Right kidney (tissue), 1 donor: ENCODE results near the gene PSTPIP1.

ENCODE experiments used
- DNase-seq: peaks from one replicate; pipeline ENCODE4 v3.0.0-alpha.2; 2016

Gene PSTPIP1

GRCh38 chr15:77030048-77030927 is 35.4 kb downstream of the PSTPIP1 start:
- no peak for DNase-seq

- DNase-seq: no peak
These were observed 36.0 kb downstream of the PSTPIP1 start for GRCh38 chr15:77030928-77031375.

- DNase-seq: no peak
These were observed 36.6 kb downstream of the PSTPIP1 start for GRCh38 chr15:77031376-77032050.

- DNase-seq: no peak
These were observed 37.2 kb downstream of the PSTPIP1 start for GRCh38 chr15:77032052-77032646.

GRCh38 chr15:77032647-77033416 is 37.9 kb downstream of the PSTPIP1 start:
- DNase-seq: no peak

- DNase-seq: no peak
These were observed 38.4 kb downstream of the PSTPIP1 start for GRCh38 chr15:77033417-77033728.

- no peak for DNase-seq
These were observed 39.1 kb downstream of the PSTPIP1 start for GRCh38 chr15:77033729-77034671.

- no peak for DNase-seq
These were observed 40.0 kb downstream of the PSTPIP1 start for GRCh38 chr15:77034695-77035489.

GRCh38 chr15:77035584-77035983 is 40.7 kb downstream of the PSTPIP1 start:
- no peak for DNase-seq

GRCh38 chr15:77035999-77036471 is 41.1 kb downstream of the PSTPIP1 start:
- no peak for DNase-seq

- DNase-seq: no peak
These were observed 41.8 kb downstream of the PSTPIP1 start for GRCh38 chr15:77036537-77037387.

- DNase-seq: no peak
These were observed 42.7 kb downstream of the PSTPIP1 start for GRCh38 chr15:77037388-77038209.

GRCh38 chr15:77038312-77039216 is 43.6 kb downstream of the PSTPIP1 start:
- DNase-seq: no peak

- no peak for DNase-seq
These were observed 44.2 kb downstream of the PSTPIP1 start for GRCh38 chr15:77039217-77039533.

- no peak for DNase-seq
These were observed 44.9 kb downstream of the PSTPIP1 start for GRCh38 chr15:77039848-77040247.

- DNase-seq: no peak
These were observed 45.7 kb downstream of the PSTPIP1 start for GRCh38 chr15:77040673-77041072.

GRCh38 chr15:77042245-77042919 is 47.5 kb downstream of the PSTPIP1 start:
- no peak for DNase-seq
